CD14-positive monocyte (primary cell): ENCODE measurements around the gene TCOF1. TPM values are rescaled to one million over a fixed set of nuclear protein-coding genes. Genes with fewer than 3 reads are reported as not detected.

Experiments used
- DNase-seq, 3 donors: peaks; one replicate each; pipeline ENCODE4 v3.0.0-alpha.2; 2011 to 2022
- H2AFZ ChIP-seq: 2 replicates; pipeline ENCODE4 v1.6.0; 2012; ENCODE audit warnings: mild to moderate bottlenecking, low read depth, low read length, inconsistent platforms; ENCODE audit not compliant: insufficient read depth, poor library complexity, severe bottlenecking
- H3K27ac ChIP-seq, 2 donors: 1 replicate in 1 of 2; 2 replicates in 1 of 2; pipeline ENCODE4 v1.5.1; 2012 to 2013; ENCODE audit warnings: low read length in 2 of 2, control low read depth in 1 of 2, inconsistent platforms in 1 of 2, low read depth in 1 of 2, mild to moderate bottlenecking in 1 of 2
- H3K27me3 ChIP-seq, 2 donors: one replicate each; pipeline versions ENCODE4 v1.6.0 to v1.6.1; 2011 to 2013; ENCODE audit warnings: low read length in 2 of 2; ENCODE audit not compliant: control insufficient read depth in 2 of 2, insufficient read depth in 2 of 2
- H3K36me3 ChIP-seq, 2 donors: replicated peaks in 1 of 2; 1 replicate in 1 of 2; 2 replicates in 1 of 2; pipeline versions ENCODE4 v1.5.1 to v1.6.1; 2012 to 2013; ENCODE audit warnings: low read length in 2 of 2, control low read depth in 1 of 2, inconsistent platforms in 1 of 2, mild to moderate bottlenecking in 1 of 2; ENCODE audit not compliant: insufficient read depth in 2 of 2, control insufficient read depth in 1 of 2
- H3K4me1 ChIP-seq, 2 donors: 1 replicate in 1 of 2; 2 replicates in 1 of 2; pipeline versions ENCODE4 v1.5.1 to v1.6.1; 2012 to 2013; ENCODE audit warnings: low read length in 2 of 2, control low read depth in 1 of 2, inconsistent platforms in 1 of 2, mild to moderate bottlenecking in 1 of 2, moderate library complexity in 1 of 2; ENCODE audit not compliant: insufficient read depth in 2 of 2, control insufficient read depth in 1 of 2
- H3K4me2 ChIP-seq: replicated peaks from 2 replicates; pipeline ENCODE3; 2012; ENCODE audit warnings: low read length, moderate library complexity, mild to moderate bottlenecking; ENCODE audit not compliant: poor library complexity, severe bottlenecking; ENCODE audit errors: extremely low read depth
- H3K4me3 ChIP-seq, 3 experiments: fragments of 200-600 bp in 1 of 3; sonication (generic) in 1 of 3; replicated peaks in 1 of 3; 1 replicate in 2 of 3; 2 replicates in 1 of 3; pipeline ENCODE4 v1.5.1; 2011 to 2013; ENCODE audit warnings: low read length in 3 of 3, mild to moderate bottlenecking in 3 of 3, control low read depth in 2 of 3, low read depth in 2 of 3, inconsistent platforms in 1 of 3, moderate library complexity in 1 of 3
- H3K79me2 ChIP-seq: 2 replicates; pipeline ENCODE4 v1.6.0; 2012; ENCODE audit warnings: mild to moderate bottlenecking, control low read depth, inconsistent platforms, low read length, moderate library complexity; ENCODE audit not compliant: insufficient read depth
- H3K9ac ChIP-seq: 2 replicates; pipeline ENCODE4 v1.6.0; 2017; ENCODE audit warnings: low read length, mild to moderate bottlenecking; ENCODE audit not compliant: insufficient read depth, poor library complexity, severe bottlenecking
- H3K9me3 ChIP-seq, 2 donors: replicated peaks in 1 of 2; 1 replicate in 1 of 2; 2 replicates in 1 of 2; pipeline versions ENCODE4 v1.5.1 to v1.6.1; 2012 to 2013; ENCODE audit warnings: low read length in 2 of 2, control low read depth in 1 of 2; ENCODE audit not compliant: control insufficient read depth in 1 of 2, insufficient read depth in 1 of 2
- H4K20me1 ChIP-seq: 2 replicates; pipeline ENCODE4 v1.6.0; 2012; ENCODE audit warnings: mild to moderate bottlenecking, low read length, control low read depth, moderate library complexity; ENCODE audit not compliant: insufficient read depth
- H3K27ac Mint-ChIP-seq, 7 donors: one replicate each; pipeline ENCODE4 v1.8.0; 2020; ENCODE audit warnings: mild to moderate bottlenecking in 7 of 7, mixed read lengths in 7 of 7, moderate library complexity in 6 of 7, inconsistent platforms in 2 of 7
- H3K27me3 Mint-ChIP-seq, 3 donors: one replicate each; pipeline ENCODE4 v1.8.0; 2021 to 2022; ENCODE audit warnings: low read depth in 3 of 3, mild to moderate bottlenecking in 3 of 3, mixed read lengths in 3 of 3, moderate library complexity in 3 of 3, inconsistent platforms in 1 of 3
- H3K36me3 Mint-ChIP-seq, 2 donors: one replicate each; pipeline ENCODE4 v1.8.0; 2020; ENCODE audit warnings: mixed read lengths in 2 of 2, inconsistent platforms in 1 of 2, mild to moderate bottlenecking in 1 of 2
- H3K4me1 Mint-ChIP-seq: one replicate; pipeline ENCODE4 v1.8.0; 2020; ENCODE audit warnings: mild to moderate bottlenecking, mixed read lengths
- H3K4me3 Mint-ChIP-seq, 2 donors: one replicate each; pipeline ENCODE4 v1.8.0; 2020; ENCODE audit warnings: mild to moderate bottlenecking in 2 of 2, mixed read lengths in 2 of 2, moderate library complexity in 1 of 2
- H3K9me3 Mint-ChIP-seq, 7 donors: one replicate each; pipeline ENCODE4 v1.8.0; 2020 to 2022; ENCODE audit warnings: mixed read lengths in 7 of 7, mild to moderate bottlenecking in 6 of 7, moderate library complexity in 6 of 7, inconsistent platforms in 2 of 7
- WGBS: methylation state at CpG from one replicate; pipeline ENCODE4 v1.1.5; 2013; ENCODE audit warnings: missing lambda C conversion rate; ENCODE audit not compliant: insufficient coverage; 5-methylcytosine and 5-hydroxymethylcytosine counted together
- intact Hi-C, 2 donors: fragments of 100-400 bp; cut with micrococcal nuclease; formaldehyde crosslinking; loops; one replicate each; pipeline versions ENCODE4 v1.15.0 to v1.15.1; 2023
- polyA plus RNA-seq, 3 donors: library from polyadenylated mRNA; depleted of rRNA in 1 of 3; unstranded in 2 of 3; stranded (reverse) in 1 of 3; fragments of 300-500 nt in 2 of 3; fragments of >200 nt in 1 of 3; fragmentation: Illumina TruSeq in 2 of 3; gene quantifications; 1 replicate in 2 of 3; 2 replicates in 1 of 3; pipeline ENCODE4 v1.2.3, GENCODE V29; 2012 to 2021
- TF ChIP-seq, protein P1 (sequence below): fragments of 200-600 bp; IDR thresholded peaks from one replicate; pipeline ENCODE4 v1.8.0; 2022; ENCODE audit warnings: antibody characterized with exemption, mild to moderate bottlenecking

The TCOF1 gene
- polyA plus RNA-seq, 3 donors: 1.4 to 18.0 (median 2.3) TPM

- H3K4me1 Mint-ChIP-seq: peaks cover 25% of the 10 kb centered on the region
- no peak for DNase-seq
- no peaks in the 10 kb centered on the region for H3K9me3 Mint-ChIP-seq
- Histone ChIP-seq H3K36me3 (no peaks in the 10 kb centered on the region), H3K27me3 (no peaks in the 10 kb centered on the region), H3K4me2 (no peak overlapping the region), H3K4me3 (no peak overlapping the region), H3K9ac (no peak overlapping the region), H3K27ac (no peak overlapping the region), H3K4me1 (peaks cover 20 to 22% of the 10 kb centered on the region in 2 donors), H4K20me1 (no peaks in the 10 kb centered on the region), H3K9me3 (no peaks in the 10 kb centered on the region), H2AFZ (no peak overlapping the region), H3K79me2 (no peaks in the 10 kb centered on the region)
- no peaks in the 10 kb centered on the region for H3K36me3 Mint-ChIP-seq
- peaks cover 2 to 3% (median 3%) of the 10 kb centered on the region in 3 donors for H3K27me3 Mint-ChIP-seq
- no peak overlapping the region for H3K27ac Mint-ChIP-seq
- 31% methylated on average over 8 of the region's 9 CpGs for WGBS
- H3K4me3 Mint-ChIP-seq: no peak overlapping the region
- TF ChIP-seq, protein P1, sequence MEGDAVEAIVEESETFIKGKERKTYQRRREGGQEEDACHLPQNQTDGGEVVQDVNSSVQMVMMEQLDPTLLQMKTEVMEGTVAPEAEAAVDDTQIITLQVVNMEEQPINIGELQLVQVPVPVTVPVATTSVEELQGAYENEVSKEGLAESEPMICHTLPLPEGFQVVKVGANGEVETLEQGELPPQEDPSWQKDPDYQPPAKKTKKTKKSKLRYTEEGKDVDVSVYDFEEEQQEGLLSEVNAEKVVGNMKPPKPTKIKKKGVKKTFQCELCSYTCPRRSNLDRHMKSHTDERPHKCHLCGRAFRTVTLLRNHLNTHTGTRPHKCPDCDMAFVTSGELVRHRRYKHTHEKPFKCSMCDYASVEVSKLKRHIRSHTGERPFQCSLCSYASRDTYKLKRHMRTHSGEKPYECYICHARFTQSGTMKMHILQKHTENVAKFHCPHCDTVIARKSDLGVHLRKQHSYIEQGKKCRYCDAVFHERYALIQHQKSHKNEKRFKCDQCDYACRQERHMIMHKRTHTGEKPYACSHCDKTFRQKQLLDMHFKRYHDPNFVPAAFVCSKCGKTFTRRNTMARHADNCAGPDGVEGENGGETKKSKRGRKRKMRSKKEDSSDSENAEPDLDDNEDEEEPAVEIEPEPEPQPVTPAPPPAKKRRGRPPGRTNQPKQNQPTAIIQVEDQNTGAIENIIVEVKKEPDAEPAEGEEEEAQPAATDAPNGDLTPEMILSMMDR: no peak
- intact Hi-C loops: loop anchor here in 1 of 2 donors (10.0 kb wide), 1 partner anchor 213 kb away; no protein-coding TSS in a partner anchor
These were observed 10.0 kb upstream of the TCOF1 start for GRCh38 chr5:150347451-150347850.

DNA sequence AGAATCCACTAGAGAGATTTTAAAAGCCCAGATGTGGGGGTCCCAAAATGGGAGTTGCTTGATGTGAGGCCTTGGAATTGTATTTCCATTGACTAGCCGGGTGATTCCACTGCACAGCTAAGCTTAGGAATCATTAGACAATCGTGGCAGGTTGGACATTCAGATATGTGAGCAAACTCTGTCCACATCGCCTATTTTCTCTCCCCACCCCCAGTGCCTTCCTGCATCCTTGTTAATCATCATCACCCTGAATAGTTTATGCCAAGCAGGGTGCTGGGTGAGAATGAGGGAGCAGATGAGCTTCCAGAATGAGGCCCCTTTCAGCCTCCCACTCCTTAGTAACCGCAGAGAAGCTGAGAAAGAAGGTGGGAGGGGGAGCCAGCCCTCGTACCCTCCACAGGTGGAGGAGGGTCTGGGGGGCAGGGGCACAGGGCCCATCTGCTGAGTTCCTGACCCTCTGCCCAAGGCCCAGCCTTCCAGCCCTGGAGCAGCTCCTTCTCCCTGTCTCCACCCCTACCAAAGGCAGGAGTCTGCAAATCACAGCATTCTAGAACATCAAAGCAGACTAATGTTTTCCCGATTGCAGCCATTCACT lies 7.7 kb upstream of the TCOF1 start:
- H3K9me3 Mint-ChIP-seq: no peaks in the 10 kb centered on the region
- H3K27me3 Mint-ChIP-seq: peaks cover 1 to 10% (median 4%) of the 10 kb centered on the region in 3 donors
- 100% methylated on average over 1 of the region's 6 CpGs for WGBS
- no peak for DNase-seq
- peaks cover 30 to 33% of the 10 kb centered on the region in 2 donors for H3K4me1 ChIP-seq
- H3K4me3 ChIP-seq: no peak overlapping the region
- H4K20me1 ChIP-seq: no peaks in the 10 kb centered on the region
- H3K9me3 ChIP-seq: no peaks in the 10 kb centered on the region
- no peaks in the 10 kb centered on the region for H3K36me3 Mint-ChIP-seq
- H3K9ac ChIP-seq: no peak overlapping the region
- TF ChIP-seq, protein P1: no peak
- H3K27me3 ChIP-seq: no peaks in the 10 kb centered on the region
- no peak overlapping the region for H3K27ac Mint-ChIP-seq
- H3K4me2 ChIP-seq: no peak overlapping the region
- intact Hi-C loops: loop anchor here in 1 of 2 donors (10.0 kb wide), 1 partner anchor 215 kb away; no protein-coding TSS in a partner anchor
- H2AFZ ChIP-seq: no peak overlapping the region
- H3K4me3 Mint-ChIP-seq: no peak overlapping the region
- no peaks in the 10 kb centered on the region for H3K79me2 ChIP-seq
- no peak overlapping the region for H3K27ac ChIP-seq
- no peaks in the 10 kb centered on the region for H3K36me3 ChIP-seq
- peaks cover 34% of the 10 kb centered on the region for H3K4me1 Mint-ChIP-seq
